ENCODE data around the gene ULBP1.
"Not testable (repeated sequence)": the region's sequence is repeated elsewhere in the genome, so short reads cannot be mapped to it uniquely, and the experiment has no call there.

The ULBP1 gene

DNA sequence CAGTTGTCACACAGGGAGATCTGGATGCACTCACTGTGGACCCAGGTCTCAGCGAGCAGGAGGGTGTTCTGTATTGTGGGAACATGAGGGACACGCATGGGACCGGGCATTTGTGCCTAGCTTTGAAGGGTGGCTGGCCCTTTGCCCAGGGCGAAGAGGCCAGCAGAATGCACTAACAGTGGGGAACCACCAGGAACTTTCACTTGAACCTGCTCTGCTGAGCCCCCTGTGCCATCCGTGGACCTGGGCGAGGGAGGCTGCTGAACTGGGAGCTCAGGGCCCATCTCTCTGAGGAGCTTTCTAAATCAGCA lies 23.1 kb upstream of the ULBP1 start:
- DNase-seq (ENCODE audit: low spot score): no peak
- TF ChIP-seq, protein P1, sequence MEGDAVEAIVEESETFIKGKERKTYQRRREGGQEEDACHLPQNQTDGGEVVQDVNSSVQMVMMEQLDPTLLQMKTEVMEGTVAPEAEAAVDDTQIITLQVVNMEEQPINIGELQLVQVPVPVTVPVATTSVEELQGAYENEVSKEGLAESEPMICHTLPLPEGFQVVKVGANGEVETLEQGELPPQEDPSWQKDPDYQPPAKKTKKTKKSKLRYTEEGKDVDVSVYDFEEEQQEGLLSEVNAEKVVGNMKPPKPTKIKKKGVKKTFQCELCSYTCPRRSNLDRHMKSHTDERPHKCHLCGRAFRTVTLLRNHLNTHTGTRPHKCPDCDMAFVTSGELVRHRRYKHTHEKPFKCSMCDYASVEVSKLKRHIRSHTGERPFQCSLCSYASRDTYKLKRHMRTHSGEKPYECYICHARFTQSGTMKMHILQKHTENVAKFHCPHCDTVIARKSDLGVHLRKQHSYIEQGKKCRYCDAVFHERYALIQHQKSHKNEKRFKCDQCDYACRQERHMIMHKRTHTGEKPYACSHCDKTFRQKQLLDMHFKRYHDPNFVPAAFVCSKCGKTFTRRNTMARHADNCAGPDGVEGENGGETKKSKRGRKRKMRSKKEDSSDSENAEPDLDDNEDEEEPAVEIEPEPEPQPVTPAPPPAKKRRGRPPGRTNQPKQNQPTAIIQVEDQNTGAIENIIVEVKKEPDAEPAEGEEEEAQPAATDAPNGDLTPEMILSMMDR (IDR thresholded peaks at IDR 0.05; ENCODE audit: extremely low read depth, missing control alignments): no peak

GRCh38 chr6:149941583-149942460 lies 21.9 kb upstream of the ULBP1 start, which contains the start of gene ULBP2:
TSS of gene ULBP2 (plus strand) at chr6:149942014. CDS start at chr6:149942073, 59 bp downstream.
- TF ChIP-seq, protein P1 (IDR thresholded peaks at IDR 0.05; ENCODE audit: extremely low read depth, missing control alignments): no peak
- DNase-seq (ENCODE audit: low spot score): peak; percentile 75

DNA sequence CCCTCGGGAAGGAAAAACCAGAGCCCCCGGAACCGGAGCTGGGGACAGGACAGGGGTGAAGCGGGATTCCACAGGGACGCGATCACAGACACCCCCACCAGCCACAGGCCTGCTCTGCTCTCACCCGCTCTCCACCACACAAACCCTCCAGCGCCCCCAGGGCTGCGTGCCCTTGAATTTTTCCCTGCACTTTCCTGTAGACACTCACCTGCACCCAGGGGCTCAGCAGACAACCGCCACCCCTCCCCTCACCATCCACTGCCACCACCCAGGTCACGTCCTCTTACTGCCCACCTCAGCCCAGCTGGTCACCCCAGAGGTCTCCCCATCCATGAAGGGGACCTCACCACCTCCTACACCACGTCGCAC lies 21.3 kb upstream of the ULBP1 start:
- DNase-seq (ENCODE audit: low spot score): no peak
- TF ChIP-seq, protein P1 (IDR thresholded peaks at IDR 0.05; ENCODE audit: extremely low read depth, missing control alignments): no peak

- DNase-seq (ENCODE audit: low spot score): not testable (repeated sequence)
Observed at GRCh38 chr6:149943321-149943720, 20.4 kb upstream of the ULBP1 start.

DNA sequence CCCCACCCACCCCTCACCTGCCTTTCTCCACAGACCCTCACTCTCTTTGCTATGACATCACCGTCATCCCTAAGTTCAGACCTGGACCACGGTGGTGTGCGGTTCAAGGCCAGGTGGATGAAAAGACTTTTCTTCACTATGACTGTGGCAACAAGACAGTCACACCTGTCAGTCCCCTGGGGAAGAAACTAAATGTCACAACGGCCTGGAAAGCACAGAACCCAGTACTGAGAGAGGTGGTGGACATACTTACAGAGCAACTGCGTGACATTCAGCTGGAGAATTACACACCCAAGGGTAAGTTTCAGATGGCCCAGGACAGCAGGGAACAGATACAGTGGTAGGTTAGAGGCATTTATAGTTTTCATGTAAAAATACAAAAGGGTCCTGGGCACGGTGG lies 18.5 kb upstream of the ULBP1 start:
- not testable (repeated sequence) for DNase-seq (ENCODE audit: low spot score)

DNA sequence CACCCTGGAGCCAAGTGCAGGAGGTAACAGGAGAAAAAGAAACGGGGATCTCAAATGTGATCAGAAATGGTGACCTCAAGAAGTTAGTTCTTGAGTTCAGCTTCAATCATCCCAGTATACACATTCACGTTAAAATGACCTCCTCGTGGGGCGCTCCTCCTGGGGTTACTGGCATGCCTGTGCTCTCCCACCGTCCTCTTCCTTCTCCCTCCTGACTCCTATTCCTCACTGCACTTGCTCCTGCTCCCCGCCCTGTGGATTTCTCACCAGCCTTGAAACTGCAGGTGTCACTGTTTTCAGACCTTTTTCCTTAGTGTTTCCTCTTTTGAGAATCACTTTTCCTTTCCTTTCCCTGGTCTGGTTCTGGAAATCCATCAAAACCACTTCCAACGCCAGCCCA lies 17.1 kb upstream of the ULBP1 start:
- not testable (repeated sequence) for DNase-seq (ENCODE audit: low spot score)

DNA sequence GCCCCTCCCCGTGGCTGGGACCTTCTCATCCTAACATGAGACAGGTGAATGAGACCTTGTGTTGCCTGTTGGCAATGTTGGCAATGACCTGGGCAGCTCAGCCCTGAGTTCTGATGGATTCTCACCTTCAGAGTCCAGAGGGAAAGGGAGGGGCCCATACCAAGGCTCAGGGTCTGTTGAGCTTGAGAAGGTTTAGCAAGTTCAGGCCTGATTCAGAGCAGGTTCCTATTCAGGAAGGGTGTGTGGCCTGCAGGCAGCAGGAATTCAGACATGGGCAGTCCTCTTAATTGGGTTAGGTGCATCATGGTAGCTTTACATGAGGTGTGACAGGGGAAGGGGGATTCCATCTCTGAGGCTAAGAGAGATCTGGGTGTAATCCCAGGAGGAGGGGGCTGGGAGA lies 16.2 kb upstream of the ULBP1 start:
- DNase-seq (ENCODE audit: low spot score): not testable (repeated sequence)

- TF ChIP-seq, protein P1 (IDR thresholded peaks at IDR 0.05; ENCODE audit: extremely low read depth, missing control alignments): no peak
- no peak for DNase-seq (ENCODE audit: low spot score)
Observed at GRCh38 chr6:149948011-149948410, 15.7 kb upstream of the ULBP1 start.

DNA sequence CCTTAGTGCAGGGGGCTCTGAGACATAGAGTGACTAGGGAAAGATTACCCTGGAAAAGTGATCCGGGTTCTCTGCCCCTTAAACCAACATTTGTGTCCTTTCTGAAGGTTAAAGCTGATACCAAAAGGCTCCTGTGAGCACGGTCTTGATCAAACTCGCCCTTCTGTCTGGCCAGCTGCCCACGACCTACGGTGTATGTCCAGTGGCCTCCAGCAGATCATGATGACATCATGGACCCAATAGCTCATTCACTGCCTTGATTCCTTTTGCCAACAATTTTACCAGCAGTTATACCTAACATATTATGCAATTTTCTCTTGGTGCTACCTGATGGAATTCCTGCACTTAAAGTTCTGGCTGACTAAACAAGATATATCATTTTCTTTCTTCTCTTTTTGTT lies 15.1 kb upstream of the ULBP1 start:
- DNase-seq (ENCODE audit: low spot score): no peak
- TF ChIP-seq, protein P1 (IDR thresholded peaks at IDR 0.05; ENCODE audit: extremely low read depth, missing control alignments): no peak

DNA sequence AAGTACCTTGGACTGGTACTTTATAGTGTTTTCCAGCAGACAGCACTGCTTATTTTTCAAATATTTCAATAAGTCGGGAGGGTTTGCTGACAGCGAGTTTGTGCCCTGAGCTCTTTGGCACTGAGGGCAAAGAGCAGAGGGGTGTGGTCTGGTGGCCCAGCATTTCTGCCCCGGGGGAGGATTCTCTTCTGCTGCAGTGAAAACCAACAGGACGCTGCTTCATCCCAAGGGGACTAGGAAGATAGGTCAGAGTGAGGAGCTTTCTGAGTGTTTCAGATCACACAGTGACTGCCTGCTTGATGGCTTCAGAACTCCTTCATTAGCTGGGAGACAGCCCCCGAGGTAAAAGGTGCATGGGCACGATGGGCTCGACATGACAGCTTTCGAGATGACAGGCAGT lies 13.3 kb upstream of the ULBP1 start:
- DNase-seq (ENCODE audit: low spot score): no peak
- TF ChIP-seq, protein P1 (IDR thresholded peaks at IDR 0.05; ENCODE audit: extremely low read depth, missing control alignments): no peak

Data from GM20000 (cell line).